Fibroblast of pulmonary artery (primary cell): ENCODE measurements around the gene COX7A2L.

ENCODE experiments used
- DNase-seq: peaks from one replicate; pipeline ENCODE4 v3.0.0-alpha.2; 2010; ENCODE audit warnings: low read depth
- H3K4me3 ChIP-seq: replicated peaks from 2 replicates; pipeline ENCODE4 v1.5.1; 2011; ENCODE audit warnings: low read depth, mild to moderate bottlenecking, control low read depth, low read length, moderate library complexity
- TF ChIP-seq, protein P1 (sequence below): IDR thresholded peaks from 2 replicates; pipeline ENCODE4 v1.5.1; 2011; ENCODE audit warnings: mild to moderate bottlenecking, control low read depth, low read length, inconsistent platforms; ENCODE audit errors: missing control alignments

The COX7A2L gene

DNA sequence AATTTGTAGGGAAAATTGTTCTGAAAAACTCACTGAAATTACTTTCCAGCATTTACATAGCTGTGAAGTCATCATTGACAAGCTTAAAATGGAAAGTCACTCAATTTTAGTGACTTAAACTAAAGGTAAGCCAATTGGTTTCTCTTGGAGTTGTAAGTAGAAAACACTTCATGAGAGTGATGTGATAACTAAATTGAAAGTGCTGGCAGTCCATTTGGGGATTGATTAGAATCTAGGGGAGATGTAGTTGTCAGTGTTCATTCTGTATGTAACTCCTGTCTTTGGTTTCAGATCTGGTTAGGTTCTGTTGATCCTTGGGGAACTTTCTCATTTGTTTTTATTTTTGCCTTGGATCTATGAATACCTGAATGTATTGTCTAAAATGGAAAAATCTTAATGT lies 53.8 kb downstream of the COX7A2L start:
- DNase-seq = no peak
- H3K4me3 ChIP-seq = no peak overlapping the region
- TF ChIP-seq, protein P1, sequence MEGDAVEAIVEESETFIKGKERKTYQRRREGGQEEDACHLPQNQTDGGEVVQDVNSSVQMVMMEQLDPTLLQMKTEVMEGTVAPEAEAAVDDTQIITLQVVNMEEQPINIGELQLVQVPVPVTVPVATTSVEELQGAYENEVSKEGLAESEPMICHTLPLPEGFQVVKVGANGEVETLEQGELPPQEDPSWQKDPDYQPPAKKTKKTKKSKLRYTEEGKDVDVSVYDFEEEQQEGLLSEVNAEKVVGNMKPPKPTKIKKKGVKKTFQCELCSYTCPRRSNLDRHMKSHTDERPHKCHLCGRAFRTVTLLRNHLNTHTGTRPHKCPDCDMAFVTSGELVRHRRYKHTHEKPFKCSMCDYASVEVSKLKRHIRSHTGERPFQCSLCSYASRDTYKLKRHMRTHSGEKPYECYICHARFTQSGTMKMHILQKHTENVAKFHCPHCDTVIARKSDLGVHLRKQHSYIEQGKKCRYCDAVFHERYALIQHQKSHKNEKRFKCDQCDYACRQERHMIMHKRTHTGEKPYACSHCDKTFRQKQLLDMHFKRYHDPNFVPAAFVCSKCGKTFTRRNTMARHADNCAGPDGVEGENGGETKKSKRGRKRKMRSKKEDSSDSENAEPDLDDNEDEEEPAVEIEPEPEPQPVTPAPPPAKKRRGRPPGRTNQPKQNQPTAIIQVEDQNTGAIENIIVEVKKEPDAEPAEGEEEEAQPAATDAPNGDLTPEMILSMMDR = no peak

DNA sequence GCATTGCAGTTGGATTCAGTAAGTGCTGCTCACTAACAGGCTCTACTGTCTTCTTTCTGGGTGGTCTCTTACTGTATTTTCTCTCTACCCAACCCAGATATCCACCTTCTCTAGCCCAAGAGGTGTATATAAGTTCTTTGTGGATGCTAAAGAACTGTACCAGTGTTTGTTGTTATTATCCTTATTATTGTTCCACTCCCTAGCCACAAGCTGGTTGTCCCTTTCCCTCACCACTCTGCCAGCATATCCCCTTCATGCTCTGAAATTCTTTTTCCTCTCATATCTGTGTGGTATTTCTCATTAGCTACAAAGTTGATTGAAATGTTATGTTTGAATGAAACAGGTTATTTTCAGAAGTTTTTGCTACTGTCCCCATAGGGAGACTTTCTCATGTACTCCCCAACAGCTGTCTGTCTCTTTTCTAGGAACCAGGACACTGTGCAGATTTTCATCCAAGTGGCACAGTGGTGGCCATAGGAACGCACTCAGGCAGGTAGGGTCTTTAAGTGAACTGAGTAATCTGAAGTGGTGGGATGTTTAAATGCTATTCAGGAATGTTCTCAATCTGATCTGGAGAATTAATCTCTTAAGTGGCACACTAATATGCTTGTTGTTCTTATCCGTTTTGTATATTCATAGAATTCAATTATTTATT lies 56.8 kb downstream of the COX7A2L start:
- H3K4me3 ChIP-seq = no peak overlapping the region
- DNase-seq = no peak
- TF ChIP-seq, protein P1 = no peak

DNA sequence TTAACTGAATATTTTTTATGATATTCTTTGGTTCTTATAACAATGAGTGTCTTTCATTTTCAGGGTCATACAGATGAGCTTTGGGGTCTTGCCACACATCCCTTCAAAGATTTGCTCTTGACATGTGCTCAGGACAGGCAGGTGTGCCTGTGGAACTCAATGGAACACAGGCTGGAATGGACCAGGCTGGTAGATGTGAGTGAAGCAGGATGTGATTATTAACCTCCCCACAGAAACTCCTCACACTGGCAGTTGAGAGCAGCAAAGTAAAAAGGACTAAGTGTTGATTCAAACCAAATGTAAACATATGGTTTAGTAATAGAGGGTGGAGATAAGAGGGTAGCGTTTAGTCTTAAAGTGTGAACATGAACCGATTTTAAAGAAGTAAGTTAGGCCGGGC lies 57.8 kb downstream of the COX7A2L start:
- H3K4me3 ChIP-seq = no peak overlapping the region
- DNase-seq = no peak
- TF ChIP-seq, protein P1 = no peak

DNA sequence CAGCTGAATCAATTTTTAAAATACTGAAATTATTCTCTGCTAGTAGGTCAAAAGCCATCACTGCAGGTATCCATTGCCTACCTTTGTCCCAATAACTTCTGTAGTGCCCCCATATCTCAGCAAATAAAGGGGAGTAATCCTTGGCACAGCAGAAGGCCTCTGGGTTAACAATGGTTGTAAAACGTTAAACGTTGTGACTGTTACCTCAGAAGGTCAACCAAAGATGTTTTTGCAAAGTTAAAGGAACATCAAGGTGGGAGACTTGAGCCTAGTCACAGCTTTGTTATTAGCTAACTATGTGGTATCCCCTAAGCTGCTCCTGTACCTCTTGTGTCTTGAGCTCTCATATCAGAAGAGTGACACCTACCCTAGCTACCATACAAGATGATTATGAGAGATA lies 60.5 kb downstream of the COX7A2L start:
- DNase-seq = no peak
- no peak overlapping the region for H3K4me3 ChIP-seq
- TF ChIP-seq, protein P1 = no peak
